Right lobe of liver (tissue), 6 donors: Measurements from ENCODE around the gene ENOX2. TPM values are rescaled to one million over a fixed set of nuclear protein-coding genes. Genes with fewer than 3 reads are reported as not detected.
A peak's percentile ranks its signal among the peaks of the same experiment; 100 is the strongest.

Source experiments
- ATAC-seq, 4 donors: fragments of 200-7000 bp; cut with Tn5 transposase; one replicate each; pipeline ENCODE4 v1.9.1; 2020; ENCODE audit warnings: mild to moderate bottlenecking in 4 of 4, moderate library complexity in 4 of 4
- DNase-seq, 3 donors: peaks; one replicate each; pipeline ENCODE4 v3.0.0-alpha.2; 2020
- H3K27ac ChIP-seq, 3 donors: fragments of 200-600 bp; one replicate each; pipeline ENCODE4 v1.8.0; 2022
- H3K27me3 ChIP-seq, 2 donors: fragments of 200-600 bp; one replicate each; pipeline ENCODE4 v1.8.0; 2022
- H3K36me3 ChIP-seq, 4 donors: fragments of 200-600 bp; sonication (generic) in 1 of 4; one replicate each; pipeline versions ENCODE4 v1.5.1 to v1.8.0; 2017 to 2022; ENCODE audit warnings: control low read depth in 1 of 4
- H3K4me1 ChIP-seq, 4 donors: fragments of 200-600 bp; sonication (generic) in 1 of 4; one replicate each; pipeline versions ENCODE4 v1.5.1 to v1.8.0; 2017 to 2022; ENCODE audit warnings: control low read depth in 1 of 4
- H3K4me3 ChIP-seq, 3 donors: fragments of 200-600 bp; one replicate each; pipeline ENCODE4 v1.8.0; 2022
- H3K9me3 ChIP-seq, 4 donors: fragments of 200-600 bp; sonication (generic) in 1 of 4; one replicate each; pipeline versions ENCODE4 v1.5.1 to v1.8.0; 2017 to 2022; ENCODE audit warnings: control low read depth in 1 of 4
- CTCF ChIP-seq, 4 donors: fragments of 200-600 bp in 3 of 4; fragments of 450-650 bp in 1 of 4; IDR thresholded peaks; one replicate each; pipeline versions ENCODE4 v1.5.1 to v1.8.0; 2016 to 2022; ENCODE audit warnings: antibody characterized with exemption in 4 of 4, mild to moderate bottlenecking in 2 of 4
- POLR2A ChIP-seq: fragments of 450-650 bp; IDR thresholded peaks from one replicate; pipeline ENCODE4 v1.6.1; 2017; ENCODE audit warnings: antibody characterized with exemption, mild to moderate bottlenecking
- WGBS: methylation state at CpG from one replicate; pipeline ENCODE4 v1.1.6; 2018; ENCODE audit warnings: low coverage, low lambda C conversion rate; ENCODE audit not compliant: insufficient coverage; ENCODE audit errors: missing lambda C conversion rate; 5-methylcytosine and 5-hydroxymethylcytosine counted together
- intact Hi-C, 2 donors: fragments of 100-400 bp; cut with DNase I; formaldehyde crosslinking; loops; one replicate each; pipeline versions ENCODE4 v1.11.2 to v1.14.1; 2022
- total RNA-seq, 6 experiments: library from RNA; depleted of rRNA in 2 of 6; stranded (reverse); fragments of >200 nt in 2 of 6; fragmentation: NEBNext Ultra II Directional in 3 of 6; extraction: Animal tissue kit (Norgen Biotek cat#: 25700) in 3 of 6; gene quantifications; one replicate each; pipeline versions ENCODE4 v1.1.0 to v1.2.4, GENCODE V29; 2016 to 2023
- donor health status: DM: no; HTN: yes; CAD: no.
- donor health status: DM: no; HTN: no; CAD: no.
- donor health status: DM: no; HTN: no; CAD: no.
- donor health status: DM: no; HTN: yes; CAD: no.
- donor health status: DM: no; HTN: yes; CAD: no.

ENOX2 gene
- total RNA-seq, 6 experiments from 2014 or later, result 6.9 to 14.7 (median 10.8) TPM

GRCh38 chrX:130834149-130834548, 68.9 kb downstream of the ENOX2 start:
- no peak for TF ChIP-seq POLR2A
- no peak for TF ChIP-seq CTCF (IDR thresholded peaks at IDR 0.05)

GRCh38 chrX:130831347-130831722, 71.7 kb downstream of the ENOX2 start:
- intact Hi-C loops, result no loop called here

More at GRCh38 chrX:130834149-130834548, 68.9 kb downstream of the ENOX2 start:
- 14% methylated on average over 1 of the region's 1 CpG for WGBS
- H3K9me3 ChIP-seq, result no peaks in the 10 kb centered on the region
- H3K36me3 ChIP-seq, result no peaks in the 10 kb centered on the region
- peak in 1 of 4 donors; percentile 4 for ATAC-seq
- H3K27me3 ChIP-seq, result no peaks in the 10 kb centered on the region
- no peak overlapping the region for H3K27ac ChIP-seq
- DNase-seq, result no peak
- peaks cover 0 to 26% (median 0%) of the 10 kb centered on the region in 4 donors for H3K4me1 ChIP-seq
- intact Hi-C loops, result no loop called here
- no peak overlapping the region for H3K4me3 ChIP-seq

GRCh38 chrX:130830599-130831346, 72.2 kb downstream of the ENOX2 start:
- intact Hi-C loops, result no loop called here
- H3K27ac ChIP-seq, result peak overlapping the region; percentile 7 to 63 (median 37)
- TF ChIP-seq CTCF (IDR thresholded peaks at IDR 0.05), result no peak
- no peak for TF ChIP-seq POLR2A
- peaks cover 0 to 18% (median 0%) of the 10 kb centered on the region in 4 donors for H3K4me1 ChIP-seq
- no peaks in the 10 kb centered on the region for H3K27me3 ChIP-seq
- ATAC-seq (peak; percentile 74 to 94 (median 82)), DNase-seq (no peak)
- H3K9me3 ChIP-seq, result no peaks in the 10 kb centered on the region
- H3K4me3 ChIP-seq, result no peak overlapping the region
- H3K36me3 ChIP-seq, result no peaks in the 10 kb centered on the region
- WGBS, result 34% methylated on average over 4 of the region's 4 CpGs

More at GRCh38 chrX:130831347-130831722, 71.7 kb downstream of the ENOX2 start:
- WGBS, result 50% methylated on average over 1 of the region's 1 CpG
- no peaks in the 10 kb centered on the region for H3K36me3 ChIP-seq
- TF ChIP-seq CTCF (IDR thresholded peaks at IDR 0.05) (no peak), POLR2A (no peak)
- DNase-seq (no peak), ATAC-seq (peak; percentile 55 to 65 (median 60))
- peaks cover 0 to 20% (median 0%) of the 10 kb centered on the region in 4 donors for H3K4me1 ChIP-seq
- no peaks in the 10 kb centered on the region for H3K9me3 ChIP-seq
- H3K4me3 ChIP-seq, result no peak overlapping the region
- H3K27me3 ChIP-seq, result no peaks in the 10 kb centered on the region
- peak overlapping the region; percentile 7 to 59 (median 32) for H3K27ac ChIP-seq

GRCh38 chrX:130829526-130830515, 73.2 kb downstream of the ENOX2 start:
- Histone ChIP-seq H3K4me1 (peaks cover 0 to 18% (median 0%) of the 10 kb centered on the region in 4 donors), H3K36me3 (no peaks in the 10 kb centered on the region), H3K9me3 (no peaks in the 10 kb centered on the region), H3K27ac (peak overlapping the region in 2 of 3 donors; percentile 37 to 63), H3K27me3 (no peaks in the 10 kb centered on the region), H3K4me3 (no peak overlapping the region)
- TF ChIP-seq POLR2A, result no peak
- intact Hi-C loops, result no loop called here
- 60% methylated on average over 2 of the region's 2 CpGs for WGBS
- DNase-seq, result no peak
- ATAC-seq, result peak in 3 of 4 donors; percentile 21 to 55 (median 38)
